Stimulated activated CD8-positive, alpha-beta memory T cell treated with anti-CD3 and anti-CD28 coated beads, Interleukin-2, amount 100 ng/mL, for 48 hours (primary cell): Measurements from ENCODE around the gene ARL10.
A peak's percentile ranks its signal among the peaks of the same experiment; 100 is the strongest.

Experiments used
- DNase-seq, 2 donors: peaks; one replicate each; pipeline ENCODE4 v3.0.0-alpha.2; 2020; ENCODE audit warnings: low read depth in 2 of 2

ARL10 gene

GRCh38 chr5:176361437-176362232, 3.7 kb upstream of the ARL10 start, which contains the start of gene KIAA1191:
Gene KIAA1191 (minus strand): TSS chr5:176361764. CDS start chr5:176359508, 2,256 bp downstream.
- DNase-seq, result peak; percentile 89 to 92

- DNase-seq, result no peak
Measured at GRCh38 chr5:176362233-176362490, 3.1 kb upstream of the ARL10 start.

- DNase-seq, result no peak
Measured at GRCh38 chr5:176364765-176365350, 429 bp upstream of the ARL10 start.

- DNase-seq, result no peak
Measured at GRCh38 chr5:176366232-176366894, 1.1 kb downstream of the ARL10 start.

- no peak for DNase-seq
Measured at GRCh38 chr5:176368726-176369125, 3.4 kb downstream of the ARL10 start.

- DNase-seq, result no peak
Measured at GRCh38 chr5:176369934-176370711, 4.8 kb downstream of the ARL10 start.

- DNase-seq, result no peak
Measured at GRCh38 chr5:176371621-176372539, 6.6 kb downstream of the ARL10 start.

- no peak for DNase-seq
Measured at GRCh38 chr5:176373100-176373818, 8.0 kb downstream of the ARL10 start.

- DNase-seq, result no peak
Measured at GRCh38 chr5:176379881-176380280, 14.6 kb downstream of the ARL10 start.

GRCh38 chr5:176381423-176381822, 16.1 kb downstream of the ARL10 start:
- DNase-seq, result no peak

- DNase-seq, result no peak
Measured at GRCh38 chr5:176381979-176382378, 16.7 kb downstream of the ARL10 start.

GRCh38 chr5:176382721-176383120, 17.4 kb downstream of the ARL10 start:
- DNase-seq, result no peak

GRCh38 chr5:176383248-176383905, 18.1 kb downstream of the ARL10 start:
- no peak for DNase-seq

GRCh38 chr5:176383961-176384360, 18.7 kb downstream of the ARL10 start:
- DNase-seq, result no peak

- no peak for DNase-seq
Measured at GRCh38 chr5:176384366-176384930, 19.2 kb downstream of the ARL10 start.

GRCh38 chr5:176384991-176385390, 19.7 kb downstream of the ARL10 start:
- DNase-seq, result no peak

- DNase-seq, result no peak
Measured at GRCh38 chr5:176386491-176386890, 21.2 kb downstream of the ARL10 start.

GRCh38 chr5:176387384-176387925, 22.2 kb downstream of the ARL10 start:
- DNase-seq, result no peak

GRCh38 chr5:176388003-176388443, 22.7 kb downstream of the ARL10 start:
- peak in 1 of 2 donors; percentile 3 for DNase-seq
